IMR-90 (cell line): ENCODE measurements around the gene PRKCE. TPM values are rescaled to one million over a fixed set of nuclear protein-coding genes. Genes with fewer than 3 reads are reported as not detected.

Source experiments
- ATAC-seq: fragments of 200-7000 bp; cut with Tn5 transposase; 2 replicates; pipeline ENCODE4 v1.9.1; 2020; ENCODE audit warnings: low read depth, mild to moderate bottlenecking, moderate library complexity
- BruUV-seq: library from RNA; stranded (reverse); fragments of 400-500 nt; replicated peaks from 2 replicates; lab custom pipeline; 2021; lab: Mats Ljungman, UMichigan
- CTCF ChIA-PET: fragments of 300-600 bp; formaldehyde crosslinking; extraction: SDS; loops from one replicate; lab custom pipeline; 2021; ENCODE audit warnings: antibody characterized with exemption; lab: Yijun Ruan, JAX
- POLR2A ChIA-PET: fragments of 300-600 bp; sonication (Branson Sonifier 250); formaldehyde crosslinking; loops from one replicate; lab custom pipeline; 2022; ENCODE audit warnings: antibody characterized with exemption; ENCODE audit not compliant: unreplicated experiment; lab: Charles Lee
- DNase-seq: peaks from one replicate; pipeline ENCODE4 v3.0.0; 2013
- H2AFZ ChIP-seq: replicated peaks from 2 replicates; pipeline ENCODE3; 2013; ENCODE audit warnings: low read length, mild to moderate bottlenecking; ENCODE audit not compliant: poor library complexity
- H2AK5ac ChIP-seq: 2 replicates; pipeline ENCODE4 v1.6.1; 2013; ENCODE audit warnings: low read depth, low read length, inconsistent platforms
- H2AK9ac ChIP-seq: replicated peaks from 2 replicates; pipeline ENCODE3; 2013; ENCODE audit warnings: mild to moderate bottlenecking, low read depth, low read length, moderate library complexity; ENCODE audit not compliant: poor library complexity
- H2BK120ac ChIP-seq: 2 replicates; pipeline ENCODE4 v1.6.1; 2013; ENCODE audit warnings: low read depth, low read length, inconsistent platforms
- H2BK15ac ChIP-seq: 3 replicates; pipeline ENCODE4 v1.6.1; 2013; ENCODE audit warnings: low read depth, low read length, inconsistent platforms
- H2BK20ac ChIP-seq: 2 replicates; pipeline ENCODE4 v1.6.1; 2013; ENCODE audit warnings: low read depth, mild to moderate bottlenecking, inconsistent platforms, low read length, moderate library complexity
- H2BK5ac ChIP-seq: 2 replicates; pipeline ENCODE4 v1.6.1; 2013; ENCODE audit warnings: mild to moderate bottlenecking, low read depth, low read length, inconsistent platforms; ENCODE audit not compliant: poor library complexity, severe bottlenecking
- H3K14ac ChIP-seq: replicated peaks from 2 replicates; pipeline ENCODE4 v1.6.1; 2013; ENCODE audit warnings: low read depth, low read length, inconsistent platforms
- H3K18ac ChIP-seq: 2 replicates; pipeline ENCODE4 v1.6.1; 2013; ENCODE audit warnings: low read depth, low read length, control low read depth
- H3K23ac ChIP-seq: 2 replicates; pipeline ENCODE4 v1.6.1; 2013; ENCODE audit warnings: low read depth, low read length, inconsistent platforms
- H3K27ac ChIP-seq: 2 replicates; pipeline ENCODE4 v1.5.1; 2013; ENCODE audit warnings: mild to moderate bottlenecking, control low read depth, low read length; ENCODE audit not compliant: insufficient read depth
- H3K27me3 ChIP-seq: 2 replicates; pipeline ENCODE4 v1.6.1; 2013; ENCODE audit warnings: low read length; ENCODE audit not compliant: control insufficient read depth, insufficient read depth
- H3K36me3 ChIP-seq: 2 replicates; pipeline ENCODE4 v1.6.1; 2013; ENCODE audit warnings: low read length, mixed read lengths; ENCODE audit not compliant: control insufficient read depth, insufficient read depth
- H3K4ac ChIP-seq: 2 replicates; pipeline ENCODE4 v1.6.1; 2013; ENCODE audit warnings: low read depth, low read length, inconsistent platforms
- H3K4me1 ChIP-seq: 2 replicates; pipeline ENCODE4 v1.6.1; 2013; ENCODE audit warnings: low read length, mixed read lengths; ENCODE audit not compliant: control insufficient read depth, insufficient read depth
- H3K4me2 ChIP-seq: 2 replicates; pipeline ENCODE4 v1.6.1; 2013; ENCODE audit warnings: low read depth, mild to moderate bottlenecking, control low read depth, low read length, moderate library complexity
- H3K4me3 ChIP-seq: 2 replicates; pipeline ENCODE4 v1.5.1; 2013; ENCODE audit warnings: low read depth, mild to moderate bottlenecking, control low read depth, low read length, moderate library complexity; ENCODE audit not compliant: insufficient read depth
- H3K56ac ChIP-seq: 2 replicates; pipeline ENCODE4 v1.6.1; 2013; ENCODE audit warnings: low read length, inconsistent platforms; ENCODE audit not compliant: insufficient read depth; ENCODE audit errors: extremely low read depth
- H3K79me1 ChIP-seq, 2 experiments: 2 replicates each; pipeline ENCODE4 v1.6.1; 2013; ENCODE audit warnings: low read length in 2 of 2, inconsistent platforms in 1 of 2, low read depth in 1 of 2
- H3K9ac ChIP-seq: 2 replicates; pipeline ENCODE4 v1.6.1; 2013; ENCODE audit warnings: low read depth, low read length, control low read depth
- H3K9me1 ChIP-seq: 2 replicates; pipeline ENCODE4 v1.6.1; 2013; ENCODE audit warnings: low read length, inconsistent platforms; ENCODE audit not compliant: insufficient read depth
- H3K9me3 ChIP-seq: 2 replicates; pipeline ENCODE4 v1.6.1; 2013; ENCODE audit warnings: low read length; ENCODE audit not compliant: control insufficient read depth, insufficient read depth
- H4K20me1 ChIP-seq: 2 replicates; pipeline ENCODE4 v1.6.1; 2013; ENCODE audit warnings: low read length, inconsistent platforms; ENCODE audit not compliant: insufficient read depth
- H4K5ac ChIP-seq: 2 replicates; pipeline ENCODE4 v1.6.1; 2013; ENCODE audit warnings: mild to moderate bottlenecking, low read depth, low read length, control low read depth
- H4K8ac ChIP-seq, 2 experiments: 2 replicates each; pipeline ENCODE4 v1.6.1; 2013; ENCODE audit warnings: low read depth in 2 of 2, low read length in 2 of 2, control low read depth in 1 of 2, inconsistent platforms in 1 of 2
- H4K91ac ChIP-seq: 2 replicates; pipeline ENCODE4 v1.6.1; 2013; ENCODE audit warnings: low read depth, low read length, inconsistent platforms; ENCODE audit not compliant: insufficient read depth
- BHLHE40 ChIP-seq: fragments of 150-350 bp; IDR thresholded peaks from 2 replicates; pipeline ENCODE4 v1.6.1; 2016; ENCODE audit warnings: mild to moderate bottlenecking, low read depth, low read length
- CEBPB ChIP-seq: IDR thresholded peaks from 2 replicates; pipeline ENCODE4 v1.6.1; 2012; ENCODE audit warnings: low read depth, low read length, improper control_type of control experiment
- CHD1 ChIP-seq: IDR thresholded peaks from 2 replicates; pipeline ENCODE4 v1.6.1; 2012; ENCODE audit warnings: low read depth, low read length, improper control_type of control experiment
- CTCF ChIP-seq: conservative IDR thresholded peaks from 2 replicates; pipeline ENCODE4 v1.5.1; 2012; ENCODE audit warnings: mild to moderate bottlenecking, low read depth, low read length, improper control_type of control experiment
- FOS ChIP-seq: fragments of 150-350 bp; IDR thresholded peaks from 2 replicates; pipeline ENCODE4 v1.6.1; 2016; ENCODE audit warnings: low read depth, low read length
- MAFK ChIP-seq: IDR thresholded peaks from 2 replicates; pipeline ENCODE4 v1.6.1; 2012; ENCODE audit warnings: low read depth, low read length, improper control_type of control experiment
- MAZ ChIP-seq: IDR thresholded peaks from 2 replicates; pipeline ENCODE4 v1.6.1; 2012; ENCODE audit warnings: low read depth, mild to moderate bottlenecking, low read length, improper control_type of control experiment, moderate library complexity, borderline replicate concordance
- MXI1 ChIP-seq: IDR thresholded peaks from 2 replicates; pipeline ENCODE4 v1.6.1; 2012; ENCODE audit warnings: low read depth, mild to moderate bottlenecking, low read length, moderate library complexity, borderline replicate concordance
- NFE2L2 ChIP-seq: fragments of 150-350 bp; IDR thresholded peaks from 2 replicates; pipeline ENCODE4 v1.6.1; 2016; ENCODE audit warnings: low read depth, mild to moderate bottlenecking, low read length
- POLR2A ChIP-seq: IDR thresholded peaks from 2 replicates; pipeline ENCODE4 v1.6.1; 2012; ENCODE audit warnings: mild to moderate bottlenecking, low read depth, low read length
- RAD21 ChIP-seq: IDR thresholded peaks from 2 replicates; pipeline ENCODE4 v1.6.1; 2012; ENCODE audit warnings: low read length, improper control_type of control experiment
- RCOR1 ChIP-seq: IDR thresholded peaks from 2 replicates; pipeline ENCODE4 v1.6.1; 2012; ENCODE audit warnings: mild to moderate bottlenecking, low read length, improper control_type of control experiment; ENCODE audit not compliant: insufficient replicate concordance
- RFX5 ChIP-seq: IDR thresholded peaks from 2 replicates; pipeline ENCODE4 v1.8.0; 2012; ENCODE audit warnings: low read depth, mild to moderate bottlenecking, low read length, moderate library complexity
- SMC3 ChIP-seq: fragments of 150-350 bp; IDR thresholded peaks from 2 replicates; pipeline ENCODE4 v1.6.1; 2016; ENCODE audit warnings: low read depth, mild to moderate bottlenecking, antibody characterized with exemption, low read length, moderate library complexity
- WGBS, 2 experiments: methylation state at CpG; one replicate each; pipeline versions ENCODE4 v1.1.5 to v1.1.7; 2013; ENCODE audit warnings: missing lambda C conversion rate in 2 of 2; ENCODE audit not compliant: insufficient read length in 1 of 2; ENCODE audit errors: extremely low coverage in 2 of 2; 5-methylcytosine and 5-hydroxymethylcytosine counted together
- dilution Hi-C: fragments of 300-500 bp; cut with HindIII; formaldehyde crosslinking; loops from one replicate; pipeline ENCODE4 v1.14.3; 2018; ENCODE audit warnings: low sequenced_read_pairs; ENCODE audit not compliant: unreplicated experiment
- in situ Hi-C: fragments of 300-500 bp; cut with MboI; formaldehyde crosslinking; loops from 3 replicates; pipeline ENCODE4 v1.14.3; 2019; ENCODE audit warnings: low sequenced_read_pairs, inconsistent platforms, mixed read lengths
- intact Hi-C: fragments of 100-400 bp; cut with micrococcal nuclease; formaldehyde crosslinking; loops from 2 replicates; pipeline ENCODE4 v1.10.0; 2022
- polyA plus RNA-seq, 3 experiments: library from polyadenylated mRNA; depleted of rRNA; stranded (reverse); fragments of >200 nt; gene quantifications; 2 replicates each; pipeline ENCODE4 v1.2.3, GENCODE V29; 2012; ENCODE audit warnings: low replicate concordance in 1 of 3
- total RNA-seq: library from RNA; depleted of rRNA; stranded (reverse); fragments of >200 nt; gene quantifications from 2 replicates; pipeline ENCODE4 v1.2.3, GENCODE V29; 2012
- TF ChIP-seq, protein P1 (sequence below): fragments of 150-350 bp; IDR thresholded peaks from 2 replicates; pipeline ENCODE4 v1.6.1; 2017; ENCODE audit warnings: mild to moderate bottlenecking, antibody characterized with exemption, low read length, low read depth
- TF ChIP-seq, protein P2 (sequence below): fragments of 150-350 bp; IDR thresholded peaks from 2 replicates; pipeline ENCODE4 v1.6.1; 2016; ENCODE audit warnings: low read depth, mild to moderate bottlenecking, low read length, moderate library complexity, borderline replicate concordance

PRKCE gene
- total and polyA plus RNA-seq, 2 of the 4 experiments (the other 2 are of a cell fraction) = 8.1 to 32.4 TPM

DNA sequence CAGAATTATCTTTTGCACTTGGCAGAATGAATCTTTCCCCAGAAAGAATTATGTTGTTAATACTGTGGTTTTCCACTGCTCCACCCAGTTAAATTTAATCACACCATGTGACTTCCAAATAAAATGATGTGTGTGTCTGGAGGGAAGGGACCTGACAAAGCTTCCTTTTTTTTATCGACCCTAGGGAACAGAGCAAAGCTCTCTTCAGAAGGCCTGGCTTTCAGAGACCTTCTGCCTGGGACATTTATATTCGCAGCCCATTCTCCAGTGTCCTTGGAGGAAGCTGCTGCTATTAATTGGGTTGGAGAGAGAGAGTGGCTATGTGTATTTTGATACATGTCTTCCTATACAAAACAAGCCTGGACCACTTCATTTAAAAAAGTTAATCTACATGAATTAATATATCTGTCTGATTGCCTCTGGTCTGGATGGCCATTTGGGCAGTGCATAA, 233.7 kb downstream of the PRKCE start:
- Histone ChIP-seq H2BK120ac (no peak overlapping the region), H3K23ac (no peak overlapping the region), H4K8ac (no peak overlapping the region), H3K18ac (no peak overlapping the region), H2BK5ac (no peak overlapping the region), H3K4me3 (no peak overlapping the region), H2AK9ac (no peak overlapping the region), H4K20me1 (no peaks in the 10 kb centered on the region), H2BK15ac (no peak overlapping the region), H3K79me1 (no peaks in the 10 kb centered on the region), H3K9ac (no peak overlapping the region), H3K36me3 (no peaks in the 10 kb centered on the region), H3K27me3 (no peaks in the 10 kb centered on the region), H2AFZ (no peak overlapping the region), H3K9me3 (no peaks in the 10 kb centered on the region), H2AK5ac (no peak overlapping the region), H4K91ac (no peak overlapping the region), H3K9me1 (peaks cover 5% of the 10 kb centered on the region; the same call in 1 of the 2 replicates), H3K27ac (no peak overlapping the region), H3K4me2 (no peak overlapping the region), H2BK20ac (no peak overlapping the region), H3K4ac (no peak overlapping the region), H4K5ac (no peak overlapping the region), H3K14ac (no peak overlapping the region), H3K56ac (no peak overlapping the region), H3K4me1 (peaks cover 10% of the 10 kb centered on the region)
- no TSS peak for BruUV-seq
- dilution Hi-C loops (no loop called here), in situ Hi-C loops (no loop called here), intact Hi-C loops (loop anchor here (5.0 kb wide), 1 partner anchor 68 kb away; no protein-coding TSS in a partner anchor)
- DNase-seq (no peak), ATAC-seq (no peak)
- POLR2A ChIA-PET = no interaction called here
- CTCF ChIA-PET = no interaction called here
- no CpG with 5 or more reads among the region's 2 CpGs for WGBS, 2 experiments
- TF ChIP-seq CHD1 = no peak
- TF ChIP-seq MAZ = no peak
- no peak for TF ChIP-seq RFX5
- TF ChIP-seq CEBPB = no peak
- TF ChIP-seq, protein P1, sequence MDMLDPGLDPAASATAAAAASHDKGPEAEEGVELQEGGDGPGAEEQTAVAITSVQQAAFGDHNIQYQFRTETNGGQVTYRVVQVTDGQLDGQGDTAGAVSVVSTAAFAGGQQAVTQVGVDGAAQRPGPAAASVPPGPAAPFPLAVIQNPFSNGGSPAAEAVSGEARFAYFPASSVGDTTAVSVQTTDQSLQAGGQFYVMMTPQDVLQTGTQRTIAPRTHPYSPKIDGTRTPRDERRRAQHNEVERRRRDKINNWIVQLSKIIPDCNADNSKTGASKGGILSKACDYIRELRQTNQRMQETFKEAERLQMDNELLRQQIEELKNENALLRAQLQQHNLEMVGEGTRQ = no peak
- no peak for TF ChIP-seq RAD21
- no peak for TF ChIP-seq MXI1
- TF ChIP-seq NFE2L2 = no peak
- no peak for TF ChIP-seq RCOR1
- TF ChIP-seq MAFK = no peak
- TF ChIP-seq BHLHE40 = no peak
- TF ChIP-seq FOS = no peak
- TF ChIP-seq, protein P2, sequence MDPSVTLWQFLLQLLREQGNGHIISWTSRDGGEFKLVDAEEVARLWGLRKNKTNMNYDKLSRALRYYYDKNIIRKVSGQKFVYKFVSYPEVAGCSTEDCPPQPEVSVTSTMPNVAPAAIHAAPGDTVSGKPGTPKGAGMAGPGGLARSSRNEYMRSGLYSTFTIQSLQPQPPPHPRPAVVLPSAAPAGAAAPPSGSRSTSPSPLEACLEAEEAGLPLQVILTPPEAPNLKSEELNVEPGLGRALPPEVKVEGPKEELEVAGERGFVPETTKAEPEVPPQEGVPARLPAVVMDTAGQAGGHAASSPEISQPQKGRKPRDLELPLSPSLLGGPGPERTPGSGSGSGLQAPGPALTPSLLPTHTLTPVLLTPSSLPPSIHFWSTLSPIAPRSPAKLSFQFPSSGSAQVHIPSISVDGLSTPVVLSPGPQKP = no peak
- TF ChIP-seq SMC3 = no peak
- TF ChIP-seq POLR2A = no peak
- TF ChIP-seq CTCF = no peak
